ENCODE results near the gene ABHD4.
A peak's percentile ranks its signal among the peaks of the same experiment; 100 is the strongest.
"Not testable (repeated sequence)": the region's sequence is repeated elsewhere in the genome, so short reads cannot be mapped to it uniquely, and the experiment has no call there.

Gene ABHD4

GRCh38 chr14:22552827-22553076, 45.3 kb upstream of the ABHD4 start:
- CTCF ChIA-PET: interaction anchor here (0.7 to 1.5 kb wide), 2 partner anchors 165 to 382 kb away, joined by 4 read pairs; no protein-coding TSS in a partner anchor
- no peak overlapping the region for H3K27ac ChIP-seq
- POLR2A ChIA-PET (ENCODE audit: low non-redundant PET): interaction anchor here (0.7 kb wide), 1 partner anchor 318 kb away, joined by 7 read pairs; no protein-coding TSS in a partner anchor
- DNase-seq (ENCODE audit: low spot score): no peak
- TF ChIP-seq, protein P1, sequence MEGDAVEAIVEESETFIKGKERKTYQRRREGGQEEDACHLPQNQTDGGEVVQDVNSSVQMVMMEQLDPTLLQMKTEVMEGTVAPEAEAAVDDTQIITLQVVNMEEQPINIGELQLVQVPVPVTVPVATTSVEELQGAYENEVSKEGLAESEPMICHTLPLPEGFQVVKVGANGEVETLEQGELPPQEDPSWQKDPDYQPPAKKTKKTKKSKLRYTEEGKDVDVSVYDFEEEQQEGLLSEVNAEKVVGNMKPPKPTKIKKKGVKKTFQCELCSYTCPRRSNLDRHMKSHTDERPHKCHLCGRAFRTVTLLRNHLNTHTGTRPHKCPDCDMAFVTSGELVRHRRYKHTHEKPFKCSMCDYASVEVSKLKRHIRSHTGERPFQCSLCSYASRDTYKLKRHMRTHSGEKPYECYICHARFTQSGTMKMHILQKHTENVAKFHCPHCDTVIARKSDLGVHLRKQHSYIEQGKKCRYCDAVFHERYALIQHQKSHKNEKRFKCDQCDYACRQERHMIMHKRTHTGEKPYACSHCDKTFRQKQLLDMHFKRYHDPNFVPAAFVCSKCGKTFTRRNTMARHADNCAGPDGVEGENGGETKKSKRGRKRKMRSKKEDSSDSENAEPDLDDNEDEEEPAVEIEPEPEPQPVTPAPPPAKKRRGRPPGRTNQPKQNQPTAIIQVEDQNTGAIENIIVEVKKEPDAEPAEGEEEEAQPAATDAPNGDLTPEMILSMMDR (conservative IDR thresholded peaks at IDR 0.05; ENCODE audit: low read depth): no peak

GRCh38 chr14:22553445-22553844, 44.7 kb upstream of the ABHD4 start:
- no peak for DNase-seq (ENCODE audit: low spot score)
- ChIA-PET POLR2A (ENCODE audit: low non-redundant PET) (no interaction called here), CTCF (interaction anchor here (1.5 kb wide), 1 partner anchor 165 kb away, joined by 4 read pairs; no protein-coding TSS in a partner anchor)
- TF ChIP-seq, protein P1 (conservative IDR thresholded peaks at IDR 0.05; ENCODE audit: low read depth): no peak
- 0 out of 2 replicates have a peak overlapping the region, but pooled peaks have one; percentile 6 for H3K27ac ChIP-seq

DNA sequence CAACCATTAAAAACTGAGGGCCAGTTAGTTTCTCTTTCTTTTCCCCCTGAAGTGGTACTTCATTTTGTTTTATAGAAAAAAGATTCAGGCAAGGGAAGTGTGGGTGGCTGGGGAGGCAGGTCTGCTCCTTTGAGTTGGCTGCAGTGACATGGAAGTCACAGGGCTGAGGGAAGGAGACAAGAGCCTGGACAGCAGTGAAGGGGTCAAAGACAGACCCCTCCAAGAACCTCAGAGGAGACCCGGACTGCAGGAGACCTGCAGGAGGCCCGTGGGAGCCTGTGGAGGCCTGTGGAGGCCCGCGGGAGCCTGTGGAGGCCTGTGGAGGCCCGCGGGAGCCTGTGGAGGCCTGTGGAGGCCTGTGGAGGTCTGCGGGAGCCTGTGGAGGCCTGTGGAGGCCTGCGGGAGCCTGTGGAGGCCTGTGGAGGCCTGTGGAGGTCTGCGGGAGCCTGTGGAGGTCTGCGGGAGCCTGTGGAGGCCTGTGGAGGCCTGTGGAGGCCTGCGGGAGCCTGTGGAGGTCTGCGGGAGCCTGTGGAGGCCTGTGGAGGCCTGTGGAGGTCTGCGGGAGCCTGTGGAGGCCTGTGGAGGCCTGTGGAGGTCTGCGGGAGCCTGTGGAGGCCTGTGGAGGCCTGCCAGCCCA, 44.1 kb upstream of the ABHD4 start:
- POLR2A ChIA-PET (ENCODE audit: low non-redundant PET); DNase-seq (ENCODE audit: low spot score); CTCF ChIA-PET: not testable (repeated sequence)
- 0 out of 2 replicates have a peak overlapping the region, but pooled peaks have one; percentile 6 for H3K27ac ChIP-seq

DNA sequence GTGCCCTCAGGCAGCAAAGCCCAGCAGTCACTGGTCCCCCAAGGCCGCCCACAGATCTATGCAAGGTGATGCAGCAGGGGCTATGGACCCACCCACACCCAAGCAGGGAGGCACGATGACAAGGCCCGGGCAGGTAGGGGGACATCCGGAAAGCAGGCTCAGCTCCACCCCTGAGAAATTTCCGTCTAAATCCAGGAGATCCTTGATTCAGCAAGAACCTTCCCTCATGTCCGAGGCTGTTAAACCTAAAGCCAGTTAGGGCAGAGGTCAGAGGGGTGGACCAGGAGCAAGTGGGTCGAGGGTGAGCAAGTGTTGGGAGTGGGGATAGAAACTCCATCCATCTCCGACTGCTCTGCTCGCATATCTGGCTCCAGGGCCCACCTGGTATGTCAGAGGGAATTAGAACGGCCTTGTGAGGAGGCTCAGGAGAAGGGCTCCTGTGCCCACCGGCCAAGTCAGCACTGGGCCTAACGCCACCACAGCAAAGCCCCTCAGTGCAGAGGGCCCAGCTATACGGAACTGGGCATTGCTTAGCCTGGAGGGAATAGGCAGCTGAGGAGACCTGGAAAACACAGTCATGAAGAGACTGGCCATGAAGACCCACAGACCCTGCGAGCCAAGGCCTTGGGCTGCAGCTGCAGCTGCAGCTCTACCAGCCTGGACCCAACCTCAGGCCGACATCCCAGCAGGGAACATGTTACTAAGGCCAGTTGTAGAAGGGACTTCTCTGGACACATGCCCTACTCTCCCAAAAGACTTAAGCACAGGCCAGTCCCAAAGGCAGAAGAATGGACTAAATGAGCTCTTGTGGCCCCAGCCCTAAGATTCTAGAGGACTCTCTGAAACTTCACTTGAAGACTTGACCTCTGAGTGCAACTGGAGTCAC, 43.4 kb upstream of the ABHD4 start:
- TF ChIP-seq, protein P1 (conservative IDR thresholded peaks at IDR 0.05; ENCODE audit: low read depth): no peak
- peak overlapping the region; percentile 90 for H3K27ac ChIP-seq
- ChIA-PET CTCF (interaction anchor here (0.6 to 2.6 kb wide), 2 partner anchors 98 to 294 kb away, joined by 3 to 17 read pairs; no protein-coding TSS in a partner anchor), POLR2A (ENCODE audit: low non-redundant PET) (no interaction called here)
- DNase-seq (ENCODE audit: low spot score): no peak

DNA sequence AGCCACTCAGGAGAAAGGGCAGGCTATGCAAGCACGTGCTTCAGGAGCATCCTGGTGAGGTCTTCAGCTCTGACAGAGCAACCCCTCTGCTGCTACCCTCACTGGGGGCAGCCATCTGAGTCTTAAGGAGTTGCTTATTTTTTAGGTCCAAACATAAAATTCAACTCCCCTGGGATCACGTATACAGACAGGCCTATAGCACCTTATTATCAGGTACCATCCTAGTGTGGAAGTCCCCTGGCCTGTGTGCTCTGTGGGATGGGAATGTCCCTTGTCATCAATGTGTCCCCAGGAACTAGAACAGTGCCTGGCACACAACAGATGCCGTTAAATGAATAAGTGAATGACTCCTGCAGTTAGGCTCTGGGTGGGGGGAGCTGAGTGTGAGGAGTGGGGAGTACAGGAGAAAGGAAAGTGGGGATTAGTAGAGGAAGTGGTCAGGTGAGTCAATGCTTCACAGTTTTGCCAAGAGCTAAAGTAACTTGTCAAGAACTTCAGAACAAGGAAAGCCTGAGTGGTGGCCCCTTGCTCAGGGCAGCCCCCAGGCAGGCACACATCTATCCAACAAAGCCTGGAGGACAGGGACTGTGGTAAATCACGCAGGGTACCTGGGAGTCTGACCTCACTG, 42.6 kb upstream of the ABHD4 start:
- POLR2A ChIA-PET (ENCODE audit: low non-redundant PET): no interaction called here

DNA sequence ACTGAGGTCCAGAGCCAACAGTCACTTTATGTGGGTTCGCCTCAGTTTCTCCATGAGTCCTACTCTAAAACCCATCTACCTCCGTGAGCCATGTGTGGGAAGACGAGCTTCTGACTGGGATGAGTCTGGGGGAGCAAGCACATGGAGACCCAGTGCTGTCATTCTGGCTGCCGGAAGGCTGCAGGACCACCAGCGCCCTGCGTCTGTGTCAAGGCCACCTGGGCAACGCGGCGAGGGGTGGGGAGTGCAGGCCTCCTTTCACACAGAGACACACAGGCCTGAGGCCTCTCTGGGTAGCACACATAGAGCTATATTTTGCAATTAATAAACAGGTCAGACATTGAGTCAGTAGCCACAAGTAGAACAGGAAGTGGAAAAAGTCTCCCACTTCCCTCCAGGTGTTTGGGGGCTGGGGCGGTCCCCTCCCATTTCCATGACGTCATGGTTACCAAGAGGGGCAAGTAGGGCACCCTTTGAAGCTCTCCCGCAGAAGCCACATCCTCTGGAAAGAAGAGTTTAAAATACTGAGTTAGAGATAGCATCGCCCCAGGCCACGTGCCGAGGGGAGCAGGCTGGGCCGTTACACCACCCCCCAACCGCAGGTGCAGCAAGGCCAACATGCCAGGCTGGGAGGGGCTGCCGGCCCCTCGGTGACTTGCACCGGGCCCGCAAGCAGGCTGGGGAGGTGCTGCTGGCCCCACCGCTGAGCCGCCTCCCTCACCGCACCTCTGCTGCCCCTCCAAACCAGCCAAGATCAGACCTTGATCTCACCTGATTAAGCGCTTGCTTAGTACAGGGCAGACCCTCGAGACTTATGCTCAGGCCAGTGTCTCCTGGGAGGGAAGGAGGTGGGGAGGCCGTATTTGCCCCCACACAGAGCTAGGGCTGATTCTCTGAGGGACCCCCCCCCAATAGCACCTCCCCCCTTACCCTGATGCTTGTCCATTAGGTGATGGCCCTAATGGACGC, 41.8 kb upstream of the ABHD4 start:
- DNase-seq (ENCODE audit: low spot score): peak; percentile 77
- TF ChIP-seq, protein P1 (conservative IDR thresholded peaks at IDR 0.05; ENCODE audit: low read depth): no peak
- POLR2A ChIA-PET (ENCODE audit: low non-redundant PET): interaction anchor here (0.6 kb wide), 1 partner anchor 124 kb away, joined by 3 read pairs; no protein-coding TSS in a partner anchor
- CTCF ChIA-PET: interaction anchor here (0.7 to 2.6 kb wide), 26 partner anchors 9 to 383 kb away, joined by 3 to 17 read pairs (median 4); partner anchors contain the start of gene DAD1
- H3K27ac ChIP-seq: peak overlapping the region; percentile 90

More for the DNA sequence above, 42.6 kb upstream of the ABHD4 start:
- peak overlapping the region; percentile 90 for H3K27ac ChIP-seq
- DNase-seq (ENCODE audit: low spot score): peak; percentile 18
- TF ChIP-seq, protein P1 (conservative IDR thresholded peaks at IDR 0.05; ENCODE audit: low read depth): no peak
- CTCF ChIA-PET: interaction anchor here (0.8 to 2.6 kb wide), 6 partner anchors 14 to 331 kb away, joined by 3 to 17 read pairs (median 8); no protein-coding TSS in a partner anchor

Measured in RWPE1 (cell line).